ENCODE results near the gene PITPNC1.

- TF ChIP-seq EZH2 (IDR thresholded peaks at IDR 0.05; ENCODE audit: insufficient read depth, low read length) (no peak), CTCF (IDR thresholded peaks at IDR 0.05; ENCODE audit: insufficient read depth, low read depth, low read length) (no peak)
These were observed 165.4 kb downstream of the PITPNC1 start for GRCh38 chr17:67542219-67543114.
